Suprapubic skin (tissue), 2 donors: Measurements from ENCODE around the gene CPA1.

Experiments
- EP300 ChIP-seq: sonication (generic); formaldehyde crosslinking; IDR thresholded peaks from one replicate; pipeline ENCODE4 v1.6.1; 2017; ENCODE audit warnings: antibody characterized with exemption
- POLR2A ChIP-seq, 2 donors: fragments of 450-650 bp; IDR thresholded peaks; one replicate each; pipeline ENCODE4 v1.6.1; 2017; ENCODE audit warnings: antibody characterized with exemption in 2 of 2, mild to moderate bottlenecking in 2 of 2, moderate library complexity in 2 of 2

- no peak for TF ChIP-seq POLR2A (IDR thresholded peaks at IDR 0.05)
- TF ChIP-seq EP300, result no peak
Observed at GRCh38 chr7:130338233-130338632, 42.1 kb upstream of the CPA1 start.
